LNCAP (cell line): ENCODE data around the gene STIM1.

Source experiments
- CTCF ChIP-seq: fragments of 450-650 bp; IDR thresholded peaks from 2 replicates; pipeline ENCODE4 v1.5.1; 2017; ENCODE audit warnings: mild to moderate bottlenecking

The STIM1 gene

DNA sequence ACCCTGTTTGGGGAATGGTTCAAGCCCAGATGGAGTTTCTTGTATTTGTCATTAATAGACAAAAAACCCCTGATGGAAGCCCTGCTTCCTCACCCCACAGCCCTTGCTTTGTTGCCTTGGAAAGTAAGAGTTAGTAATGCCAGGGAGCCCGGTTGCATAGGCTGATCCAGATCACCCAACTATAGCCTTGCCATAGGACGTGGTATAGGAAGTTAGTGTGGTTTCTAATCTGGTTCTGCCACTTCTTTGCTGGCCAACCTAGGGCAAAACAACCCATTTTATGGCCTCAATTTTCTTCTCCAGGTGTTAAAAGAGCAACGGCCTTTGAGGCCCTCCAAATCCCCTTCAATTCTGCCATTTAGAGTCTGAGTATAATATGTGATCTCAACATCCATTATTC, 97.9 kb downstream of the STIM1 start:
- no peak for TF ChIP-seq CTCF

- no peak for TF ChIP-seq CTCF
Observed at GRCh38 chr11:3954448-3955298, 99.2 kb downstream of the STIM1 start.

- TF ChIP-seq CTCF = no peak
Observed at GRCh38 chr11:3955299-3955665, 99.8 kb downstream of the STIM1 start.

DNA sequence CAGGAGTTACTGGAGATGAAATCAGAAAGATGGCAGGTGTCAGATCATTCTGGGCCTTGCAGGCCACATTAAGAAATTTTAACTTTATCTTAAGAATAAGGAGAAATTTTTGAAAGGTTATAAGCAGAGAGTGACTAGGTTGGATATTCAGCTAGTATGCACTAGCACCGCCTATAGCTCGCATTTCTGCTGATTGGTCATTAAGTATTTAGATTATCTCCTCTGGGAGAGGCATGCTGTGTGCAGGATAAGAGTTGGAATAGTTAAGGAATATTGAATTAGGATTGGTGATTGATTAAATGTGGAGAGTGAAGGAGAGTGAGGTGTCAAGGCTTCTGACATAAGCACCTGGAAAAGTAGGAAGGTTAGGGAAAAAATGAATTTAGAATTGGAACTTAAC, 100.6 kb downstream of the STIM1 start:
- TF ChIP-seq CTCF = no peak

- TF ChIP-seq CTCF = no peak
Observed at GRCh38 chr11:3956748-3957147, 101.3 kb downstream of the STIM1 start.

DNA sequence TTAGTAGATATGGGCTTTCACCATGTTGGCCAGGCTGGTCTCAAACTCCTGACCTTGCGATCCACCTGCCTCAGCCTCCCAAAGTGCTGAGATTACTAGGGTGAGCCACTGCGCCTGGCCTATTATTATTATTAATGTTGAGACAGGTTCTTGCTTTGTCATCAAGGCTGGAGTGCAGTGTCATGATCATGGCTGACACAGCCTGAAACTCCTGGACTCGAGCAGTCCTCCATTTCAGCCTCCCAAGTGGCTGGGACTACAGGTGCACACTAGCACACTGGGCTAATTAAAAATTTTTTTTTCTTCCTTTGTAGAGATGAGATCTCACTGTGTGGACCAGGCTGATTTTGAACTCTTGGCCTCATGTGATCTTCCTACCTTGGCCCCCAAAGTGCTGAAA, 102.0 kb downstream of the STIM1 start:
- no peak for TF ChIP-seq CTCF

- no peak for TF ChIP-seq CTCF
Observed at GRCh38 chr11:3958281-3958680, 102.8 kb downstream of the STIM1 start.
